Measurements from ENCODE around the gene RIOK1.

Gene RIOK1

DNA sequence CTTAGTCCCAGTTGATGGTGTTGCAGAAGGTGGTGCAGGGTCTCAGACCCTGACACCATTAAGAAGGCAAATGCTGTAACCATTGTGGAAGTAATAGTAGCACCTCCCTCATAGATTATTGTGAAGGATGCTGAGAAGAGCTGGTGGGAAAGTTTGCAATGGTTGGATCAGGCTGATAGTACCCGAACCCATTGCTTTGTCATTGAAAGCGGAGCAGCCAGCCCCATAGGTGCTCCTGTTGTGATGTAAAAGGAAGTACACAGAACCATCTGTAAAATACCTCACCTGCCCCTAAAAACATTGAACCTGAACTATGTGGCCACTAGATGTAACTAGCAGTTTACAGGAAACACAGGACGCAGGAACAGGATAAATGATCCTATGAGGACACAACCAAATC, 31.5 kb downstream of the RIOK1 start:
- H3K4me2 ChIP-seq (ENCODE audit: low read length), result no peak overlapping the region

DNA sequence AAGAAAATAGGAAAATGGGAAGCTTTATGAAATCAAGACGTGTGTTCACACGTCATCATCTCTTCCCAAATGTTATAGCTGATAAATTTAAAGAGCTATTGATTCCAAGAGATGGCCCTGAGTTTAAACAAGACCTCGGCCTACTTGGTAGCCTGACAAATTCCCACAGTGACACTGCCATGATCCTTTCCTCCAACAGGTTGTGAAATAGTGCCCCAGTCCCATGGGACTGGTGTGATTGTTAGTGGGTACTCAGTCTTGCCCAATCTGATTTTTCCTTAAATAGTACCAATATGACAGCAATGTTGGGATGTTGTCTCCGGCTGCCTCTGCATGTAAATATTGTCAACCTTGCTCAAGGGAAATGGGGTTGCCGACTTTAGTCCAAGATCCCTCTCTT, 34.5 kb downstream of the RIOK1 start:
- H3K4me1 ChIP-seq (ENCODE audit: low read length), result no peaks in the 10 kb centered on the region
- H2AFZ ChIP-seq (ENCODE audit: low read depth, low read length), result no peak overlapping the region
- H3K9ac ChIP-seq (ENCODE audit: low read length), result no peak overlapping the region
- no peaks in the 10 kb centered on the region for H3K9me3 ChIP-seq (ENCODE audit: insufficient read depth, low read length)
- H3K79me2 ChIP-seq (ENCODE audit: low read length), result no peaks in the 10 kb centered on the region
- H3K4me2 ChIP-seq (ENCODE audit: low read length), result no peak overlapping the region
- TF ChIP-seq EZH2phosphoT487 (IDR thresholded peaks at IDR 0.05; ENCODE audit: low read depth), result no peak
- no peak for TF ChIP-seq CTCF (IDR thresholded peaks at IDR 0.05; ENCODE audit: low read depth, low read length)
- no peak overlapping the region for H3K4me3 ChIP-seq (ENCODE audit: low read length)
- H3K27ac ChIP-seq (ENCODE audit: low read length), result no peak overlapping the region
- peaks cover 3% of the 10 kb centered on the region for H3K36me3 ChIP-seq (replicated peaks; ENCODE audit: low read depth, low read length)
- no peaks in the 10 kb centered on the region for H3K27me3 ChIP-seq (ENCODE audit: low read depth, low read length)
- H4K20me1 ChIP-seq (ENCODE audit: insufficient read depth, low read length), result no peaks in the 10 kb centered on the region

More for the DNA sequence above, 31.5 kb downstream of the RIOK1 start:
- H3K9me3 ChIP-seq (ENCODE audit: insufficient read depth, low read length), result no peaks in the 10 kb centered on the region
- no peak overlapping the region for H3K4me3 ChIP-seq (ENCODE audit: low read length)
- no peak overlapping the region for H3K27ac ChIP-seq (ENCODE audit: low read length)
- TF ChIP-seq EZH2phosphoT487 (IDR thresholded peaks at IDR 0.05; ENCODE audit: low read depth), result no peak
- TF ChIP-seq CTCF (IDR thresholded peaks at IDR 0.05; ENCODE audit: low read depth, low read length), result no peak
- H3K27me3 ChIP-seq (ENCODE audit: low read depth, low read length), result no peaks in the 10 kb centered on the region
- H3K36me3 ChIP-seq (replicated peaks; ENCODE audit: low read depth, low read length), result peaks cover 9% of the 10 kb centered on the region
- no peaks in the 10 kb centered on the region for H3K79me2 ChIP-seq (ENCODE audit: low read length)
- no peaks in the 10 kb centered on the region for H4K20me1 ChIP-seq (ENCODE audit: insufficient read depth, low read length)
- no peak overlapping the region for H2AFZ ChIP-seq (ENCODE audit: low read depth, low read length)
- H3K4me1 ChIP-seq (ENCODE audit: low read length), result no peaks in the 10 kb centered on the region
- no peak overlapping the region for H3K9ac ChIP-seq (ENCODE audit: low read length)

GRCh38 chr6:7424967-7425807, 35.6 kb downstream of the RIOK1 start:
- no peaks in the 10 kb centered on the region for H3K9me3 ChIP-seq (ENCODE audit: insufficient read depth, low read length)
- no peaks in the 10 kb centered on the region for H3K79me2 ChIP-seq (ENCODE audit: low read length)
- H3K4me1 ChIP-seq (ENCODE audit: low read length), result no peaks in the 10 kb centered on the region

More at GRCh38 chr6:7424967-7425807, 35.6 kb downstream of the RIOK1 start:
- H2AFZ ChIP-seq (ENCODE audit: low read depth, low read length), result no peak overlapping the region
- no peaks in the 10 kb centered on the region for H3K36me3 ChIP-seq (replicated peaks; ENCODE audit: low read depth, low read length)
- no peaks in the 10 kb centered on the region for H4K20me1 ChIP-seq (ENCODE audit: insufficient read depth, low read length)
- H3K27ac ChIP-seq (ENCODE audit: low read length), result no peak overlapping the region
- TF ChIP-seq CTCF (IDR thresholded peaks at IDR 0.05; ENCODE audit: low read depth, low read length), result peak; percentile 38
- TF ChIP-seq EZH2phosphoT487 (IDR thresholded peaks at IDR 0.05; ENCODE audit: low read depth), result no peak
- H3K4me2 ChIP-seq (ENCODE audit: low read length), result no peak overlapping the region
- no peak overlapping the region for H3K4me3 ChIP-seq (ENCODE audit: low read length)
- no peak overlapping the region for H3K9ac ChIP-seq (ENCODE audit: low read length)
- no peaks in the 10 kb centered on the region for H3K27me3 ChIP-seq (ENCODE audit: low read depth, low read length)

All from OCI-LY3 (cell line).